ENCODE results near the gene DCST2. TPM values are rescaled to one million over a fixed set of nuclear protein-coding genes. Genes with fewer than 3 reads are reported as not detected.

Gene DCST2
- total and polyA plus RNA-seq, 2 of the 8 experiments (the other 6 are each of a cell fraction or from before 2014, with no cell fraction given) = 0.43 to 2.1 TPM

DNA sequence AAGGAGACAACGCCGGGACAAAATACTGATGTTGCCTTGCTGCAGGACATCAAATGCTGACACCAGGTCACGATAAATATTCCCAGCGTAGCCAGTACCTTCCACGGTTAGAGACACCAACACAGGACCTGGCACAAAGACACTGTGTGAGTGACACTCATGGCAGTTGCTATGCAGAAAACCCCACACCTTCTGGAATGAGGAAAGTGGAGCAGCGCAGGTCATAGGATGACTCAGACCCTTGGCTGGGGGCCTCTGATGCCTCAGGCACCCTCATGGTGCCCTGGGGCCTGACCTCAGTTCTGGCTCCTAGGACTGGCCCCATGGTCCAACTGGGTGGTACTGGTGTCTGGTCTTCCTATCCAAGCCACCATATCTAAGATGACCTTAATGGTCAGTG lies 7.0 kb downstream of the DCST2 start (continued):
- TF ChIP-seq EZH2 (IDR thresholded peaks at IDR 0.05; ENCODE audit: low read depth, low read length, severe bottlenecking) (no peak), GTF2F1 (IDR thresholded peaks at IDR 0.05; ENCODE audit: borderline replicate concordance, low read depth, low read length) (no peak), POLR2A (IDR thresholded peaks at IDR 0.05; ENCODE audit: control extremely low read depth in 1 of 2, low read depth in 2 of 2, low read length in 2 of 2) (no peak)

Data from H1 (cell line).